Loucy (cell line): ENCODE data around the gene ARHGEF12.

ENCODE experiments used
- H2AFZ ChIP-seq: fragments of 200-600 bp; sonication (generic); 2 replicates; pipeline ENCODE4 v1.6.0; 2016; ENCODE audit warnings: antibody characterized with exemption, mild to moderate bottlenecking, low read length, moderate library complexity
- H3F3A ChIP-seq: fragments of 200-600 bp; 2 replicates; pipeline ENCODE4 v1.6.0; 2016; ENCODE audit warnings: antibody characterized with exemption, low read depth, mild to moderate bottlenecking
- H3K27me3 ChIP-seq: fragments of 200-600 bp; sonication (generic); 2 replicates; pipeline ENCODE4 v1.6.1; 2014; ENCODE audit warnings: low read length, mild to moderate bottlenecking; ENCODE audit not compliant: insufficient read depth, poor library complexity, severe bottlenecking
- H3K36me3 ChIP-seq: fragments of 200-600 bp; sonication (generic); 2 replicates; pipeline ENCODE4 v1.6.1; 2016; ENCODE audit warnings: low read length; ENCODE audit not compliant: insufficient read depth
- H3K4me1 ChIP-seq: fragments of 200-600 bp; sonication (generic); 2 replicates; pipeline ENCODE4 v1.5.1; 2014; ENCODE audit warnings: low read length, mild to moderate bottlenecking; ENCODE audit not compliant: insufficient read depth, poor library complexity, severe bottlenecking
- H3K4me2 ChIP-seq: fragments of 200-600 bp; sonication (generic); 2 replicates; pipeline ENCODE4 v1.6.0; 2014; ENCODE audit warnings: antibody characterized with exemption, low read length, low read depth, mild to moderate bottlenecking; ENCODE audit not compliant: poor library complexity, severe bottlenecking
- H3K4me3 ChIP-seq: fragments of 200-600 bp; sonication (generic); 2 replicates; pipeline ENCODE4 v1.5.1; 2014; ENCODE audit warnings: low read length, mild to moderate bottlenecking, mixed read lengths; ENCODE audit not compliant: poor library complexity, severe bottlenecking
- H3K79me2 ChIP-seq: fragments of 200-600 bp; sonication (generic); 2 replicates; pipeline ENCODE4 v1.6.1; 2014; ENCODE audit warnings: low read length; ENCODE audit not compliant: insufficient read depth
- H3K9ac ChIP-seq: fragments of 200-600 bp; sonication (generic); 2 replicates; pipeline ENCODE4 v1.6.0; 2014; ENCODE audit warnings: mild to moderate bottlenecking, low read depth, low read length, moderate library complexity; ENCODE audit not compliant: poor library complexity, severe bottlenecking
- H3K9me2 ChIP-seq: fragments of 200-600 bp; sonication (generic); replicated peaks from 2 replicates; pipeline ENCODE4 v1.6.1; 2016; ENCODE audit warnings: low read depth, low read length, mixed read lengths
- H3K9me3 ChIP-seq: fragments of 200-600 bp; sonication (generic); 2 replicates; pipeline ENCODE4 v1.6.1; 2014; ENCODE audit warnings: mild to moderate bottlenecking, antibody characterized with exemption, low read length, low read depth; ENCODE audit not compliant: insufficient read depth
- H4K20me1 ChIP-seq: fragments of 200-600 bp; sonication (generic); 2 replicates; pipeline ENCODE4 v1.6.0; 2014; ENCODE audit warnings: antibody characterized with exemption, low read length, mild to moderate bottlenecking; ENCODE audit not compliant: insufficient read depth, poor library complexity, severe bottlenecking
- CTCF ChIP-seq: fragments of 200-600 bp; sonication (generic); conservative IDR thresholded peaks from 2 replicates; pipeline ENCODE4 v1.5.1; 2014; ENCODE audit warnings: mild to moderate bottlenecking, antibody characterized with exemption, low read length
- EZH2phosphoT487 ChIP-seq: fragments of 200-600 bp; IDR thresholded peaks from 2 replicates; pipeline ENCODE4 v1.6.1; 2018; ENCODE audit warnings: antibody characterized with exemption, mild to moderate bottlenecking, moderate library complexity, borderline replicate concordance

The ARHGEF12 gene

GRCh38 chr11:120511116-120511819 is 175.1 kb downstream of the ARHGEF12 start, which contains the start of gene GRIK4:
Gene GRIK4 (plus strand): TSS chr11:120511748. CDS start chr11:120660319, 148,571 bp downstream.
- Histone ChIP-seq H2AFZ (no peak within 1 kb of the TSS), H3K9me3 (no peaks in the 10 kb centered on the region), H3K9me2 (no peaks in the 10 kb centered on the region), H3K4me1 (no peaks in the 10 kb centered on the region), H3K36me3 (no peaks in the 10 kb centered on the region), H3K79me2 (no peaks in the 10 kb centered on the region), H3F3A (no peaks in the 10 kb centered on the region), H3K27me3 (no peaks in the 10 kb centered on the region), H3K9ac (no peak within 1 kb of the TSS), H3K4me3 (no peak within 1 kb of the TSS), H4K20me1 (no peaks in the 10 kb centered on the region), H3K4me2 (no peak within 1 kb of the TSS)
- TF ChIP-seq CTCF: peak; percentile 75
- no peak for TF ChIP-seq EZH2phosphoT487

- H3K4me2 ChIP-seq: no peak overlapping the region
- no peak for TF ChIP-seq EZH2phosphoT487
- TF ChIP-seq CTCF: no peak
- no peaks in the 10 kb centered on the region for H3K36me3 ChIP-seq
- no peaks in the 10 kb centered on the region for H3K27me3 ChIP-seq
- H3K9me2 ChIP-seq: no peaks in the 10 kb centered on the region
- no peak overlapping the region for H3K4me3 ChIP-seq
- no peaks in the 10 kb centered on the region for H3K9me3 ChIP-seq
- H3K4me1 ChIP-seq: no peaks in the 10 kb centered on the region
- H3F3A ChIP-seq: no peaks in the 10 kb centered on the region
- no peak overlapping the region for H2AFZ ChIP-seq
- no peaks in the 10 kb centered on the region for H3K79me2 ChIP-seq
- H3K9ac ChIP-seq: no peak overlapping the region
- H4K20me1 ChIP-seq: no peaks in the 10 kb centered on the region
These were observed 175.9 kb downstream of the ARHGEF12 start for GRCh38 chr11:120511820-120512738.

GRCh38 chr11:120512739-120513435 is 176.7 kb downstream of the ARHGEF12 start:
- Histone ChIP-seq H3K9me2 (no peaks in the 10 kb centered on the region), H3K79me2 (no peaks in the 10 kb centered on the region), H3K27me3 (no peaks in the 10 kb centered on the region), H3K4me3 (no peak overlapping the region), H3K9ac (no peak overlapping the region), H3F3A (no peaks in the 10 kb centered on the region), H3K36me3 (no peaks in the 10 kb centered on the region), H2AFZ (no peak overlapping the region), H4K20me1 (no peaks in the 10 kb centered on the region), H3K4me2 (no peak overlapping the region), H3K9me3 (no peaks in the 10 kb centered on the region), H3K4me1 (no peaks in the 10 kb centered on the region)
- TF ChIP-seq EZH2phosphoT487: no peak
- TF ChIP-seq CTCF: no peak
